MCF 10A (cell line): ENCODE results near the gene TNNI3. TPM values are rescaled to one million over a fixed set of nuclear protein-coding genes. Genes with fewer than 3 reads are reported as not detected.
"Not testable (repeated sequence)": the region's sequence is repeated elsewhere in the genome, so short reads cannot be mapped to it uniquely, and the experiment has no call there.

Experiments used
- BruUV-seq: library from RNA; stranded (reverse); fragments of 400-500 nt; replicated peaks from 2 replicates; lab custom pipeline; 2021; lab: Mats Ljungman, UMichigan
- CTCF ChIA-PET: fragments of 300-600 bp; sonication (Branson Sonifier 250); formaldehyde crosslinking; extraction: SDS; loops from one replicate; lab custom pipeline; 2021; ENCODE audit warnings: antibody characterized with exemption, inconsistent platforms; lab: Yijun Ruan, JAX
- POLR2A ChIA-PET: fragments of 300-600, 350-650 bp; sonication (Branson Sonifier 250); formaldehyde crosslinking; extraction: SDS; loops from one replicate; lab custom pipeline; 2020; ENCODE audit warnings: antibody characterized with exemption, inconsistent platforms; lab: Yijun Ruan, JAX
- DNase-seq: peaks from one replicate; pipeline ENCODE4 v3.0.0-alpha.2; 2018; ENCODE audit not compliant: unreplicated experiment
- H3K27ac Mint-ChIP-seq: one replicate; pipeline ENCODE4 v1.8.0; 2022; ENCODE audit warnings: mild to moderate bottlenecking, low read depth, mixed read lengths; ENCODE audit not compliant: unreplicated experiment
- H3K27me3 Mint-ChIP-seq: one replicate; pipeline ENCODE4 v1.8.0; 2022; ENCODE audit warnings: mixed read lengths; ENCODE audit not compliant: insufficient read depth, unreplicated experiment
- H3K36me3 Mint-ChIP-seq: one replicate; pipeline ENCODE4 v1.8.0; 2022; ENCODE audit warnings: mild to moderate bottlenecking, moderate library complexity, mixed read lengths; ENCODE audit not compliant: insufficient read depth, unreplicated experiment
- H3K4me1 Mint-ChIP-seq: one replicate; pipeline ENCODE4 v1.8.0; 2022; ENCODE audit warnings: mixed read lengths; ENCODE audit not compliant: insufficient read depth, unreplicated experiment
- H3K4me3 Mint-ChIP-seq: one replicate; pipeline ENCODE4 v1.8.0; 2022; ENCODE audit warnings: mild to moderate bottlenecking, moderate library complexity, mixed read lengths; ENCODE audit not compliant: unreplicated experiment
- H3K9me3 Mint-ChIP-seq: one replicate; pipeline ENCODE4 v1.8.0; 2022; ENCODE audit warnings: mixed read lengths; ENCODE audit not compliant: unreplicated experiment
- CTCF ChIP-seq: fragments of 200-600 bp; IDR thresholded peaks from one replicate; pipeline ENCODE4 v1.8.0; 2022; ENCODE audit warnings: antibody characterized with exemption, mild to moderate bottlenecking; ENCODE audit not compliant: unreplicated experiment
- intact Hi-C: fragments of 100-400 bp; cut with micrococcal nuclease; formaldehyde crosslinking; loops from 2 replicates; pipeline ENCODE4 v1.14.1; 2022
- total RNA-seq: library from RNA; stranded (reverse); gene quantifications from 2 replicates; pipeline ENCODE4 v1.2.3, GENCODE V29; 2022

TNNI3 gene
- total RNA-seq, 1 experiment from 2014 or later: 0.89 TPM

DNA sequence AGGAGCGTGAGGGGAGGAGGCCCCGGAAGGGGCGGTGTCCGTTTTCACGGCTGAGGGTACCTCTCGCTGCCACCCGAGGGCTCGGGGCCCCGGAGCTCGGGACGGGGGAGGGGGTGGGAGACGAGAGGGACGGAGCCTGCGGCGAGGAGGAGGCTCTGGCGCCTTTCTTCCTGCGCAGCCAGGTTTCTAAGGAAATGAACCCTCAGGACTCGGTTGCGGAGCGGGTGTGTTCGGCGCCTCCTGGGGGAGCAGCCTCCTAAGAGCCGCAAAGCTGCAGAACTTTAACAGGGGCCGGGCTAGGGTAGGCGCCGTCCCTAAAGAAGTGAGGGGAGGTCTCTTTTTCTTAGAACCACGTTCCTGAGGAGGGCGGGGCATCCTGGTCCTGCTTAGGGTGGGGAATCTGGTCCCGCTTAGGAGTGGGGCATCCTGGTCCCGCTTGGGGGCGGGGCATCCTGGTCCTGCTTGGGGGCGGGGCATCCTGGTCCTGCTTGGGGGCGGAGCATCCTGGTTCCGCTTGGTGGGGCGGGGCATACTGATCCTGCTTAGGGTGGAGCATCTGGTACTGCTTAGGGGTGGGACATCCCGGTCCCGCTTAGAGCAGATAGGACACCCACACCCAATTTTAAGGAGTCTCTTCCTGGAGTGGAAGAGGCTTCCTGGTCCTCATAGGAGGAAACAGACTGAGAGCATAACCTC is 16.3 kb upstream of the TNNI3 start:
- CTCF ChIA-PET: interaction anchor here (0.6 to 1.2 kb wide), 3 partner anchors 33 to 244 kb away, joined by 3 to 5 read pairs (median 3); no protein-coding TSS in a partner anchor
- intact Hi-C loops: no loop called here
- TF ChIP-seq CTCF: no peak
- H3K4me1 Mint-ChIP-seq: peaks cover 14% of the 10 kb centered on the region
- no peaks in the 10 kb centered on the region for H3K9me3 Mint-ChIP-seq
- no peak overlapping the region for H3K27ac Mint-ChIP-seq
- H3K27me3 Mint-ChIP-seq: no peaks in the 10 kb centered on the region
- H3K4me3 Mint-ChIP-seq: peak overlapping the region; percentile 74
- POLR2A ChIA-PET: interaction anchor here (0.6 to 1.3 kb wide), 3 partner anchors 9 to 85 kb away, joined by 3 read pairs; partner anchors contain the start of gene PPP6R1
- H3K36me3 Mint-ChIP-seq: peaks cover 7% of the 10 kb centered on the region
- no TSS peak for BruUV-seq
- DNase-seq: peak; percentile 67

DNA sequence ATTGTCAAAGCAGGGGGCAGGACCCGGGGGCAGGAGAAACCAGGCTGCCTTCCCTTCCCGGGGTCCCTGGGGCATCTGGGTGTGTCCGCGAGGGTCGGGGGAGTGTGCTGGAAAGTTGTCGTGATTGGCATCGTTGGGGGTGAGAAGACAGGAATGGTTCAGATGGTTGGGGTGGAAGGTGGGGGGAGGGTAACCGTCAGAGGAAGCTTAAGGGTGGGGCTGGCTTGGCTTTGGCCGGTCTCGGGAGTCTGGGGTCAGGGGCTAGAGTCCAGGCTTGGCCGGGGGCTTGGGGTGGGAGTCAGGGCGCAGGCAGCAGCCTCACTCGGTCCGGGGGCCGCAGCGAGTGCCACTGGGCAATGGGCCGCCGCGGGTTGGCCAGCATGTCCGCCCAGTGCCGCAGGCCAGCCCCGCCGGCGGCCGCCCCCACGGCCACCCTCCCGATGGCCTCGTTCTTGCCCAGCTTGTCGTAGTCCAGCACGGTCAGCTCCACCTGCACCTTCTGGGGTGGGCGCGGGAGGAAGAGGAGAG is 15.7 kb upstream of the TNNI3 start:
- ChIA-PET POLR2A (interaction anchor here (0.6 kb wide), 1 partner anchor 10 kb away, joined by 3 read pairs; no protein-coding TSS in a partner anchor), CTCF (interaction anchor here (0.6 kb wide), 1 partner anchor 79 kb away, joined by 3 read pairs; no protein-coding TSS in a partner anchor)
- BruUV-seq: no TSS peak
- peaks cover 7% of the 10 kb centered on the region for H3K36me3 Mint-ChIP-seq
- H3K9me3 Mint-ChIP-seq: no peaks in the 10 kb centered on the region
- DNase-seq: no peak
- TF ChIP-seq CTCF: no peak
- peak overlapping the region; percentile 74 for H3K4me3 Mint-ChIP-seq
- H3K4me1 Mint-ChIP-seq: peaks cover 11% of the 10 kb centered on the region
- no peaks in the 10 kb centered on the region for H3K27me3 Mint-ChIP-seq
- H3K27ac Mint-ChIP-seq: peak overlapping the region; percentile 68
- intact Hi-C loops: no loop called here

DNA sequence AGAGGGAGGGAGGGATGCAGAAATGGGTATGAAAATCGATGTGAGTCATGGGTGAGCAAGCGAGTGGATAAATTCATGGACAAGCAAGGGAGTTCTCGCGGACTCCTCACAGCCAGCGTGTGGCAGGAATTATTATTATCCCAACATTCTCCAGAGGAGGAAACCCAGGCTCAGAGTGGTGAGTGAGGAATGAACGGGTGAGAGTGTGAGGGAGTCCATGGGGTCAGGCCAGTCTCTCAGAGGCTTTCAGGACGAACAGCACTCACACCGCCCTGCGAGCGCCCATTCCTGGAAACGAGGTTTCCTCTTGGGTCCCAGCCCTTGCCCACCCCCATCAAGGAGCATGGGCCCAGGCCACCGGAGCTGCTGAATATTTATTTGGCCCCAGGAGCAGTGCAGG is 15.2 kb upstream of the TNNI3 start:
- Mint-ChIP-seq H3K27ac (peak overlapping the region; percentile 68), H3K27me3 (no peaks in the 10 kb centered on the region), H3K9me3 (no peaks in the 10 kb centered on the region), H3K4me3 (peak overlapping the region; percentile 74), H3K4me1 (peaks cover 10% of the 10 kb centered on the region), H3K36me3 (peaks cover 7% of the 10 kb centered on the region)
- no peak for TF ChIP-seq CTCF
- intact Hi-C loops: no loop called here
- CTCF ChIA-PET: no interaction called here
- no TSS peak for BruUV-seq
- no peak for DNase-seq
- POLR2A ChIA-PET: interaction anchor here (0.7 kb wide), 1 partner anchor 8 kb away, joined by 3 read pairs; no protein-coding TSS in a partner anchor

DNA sequence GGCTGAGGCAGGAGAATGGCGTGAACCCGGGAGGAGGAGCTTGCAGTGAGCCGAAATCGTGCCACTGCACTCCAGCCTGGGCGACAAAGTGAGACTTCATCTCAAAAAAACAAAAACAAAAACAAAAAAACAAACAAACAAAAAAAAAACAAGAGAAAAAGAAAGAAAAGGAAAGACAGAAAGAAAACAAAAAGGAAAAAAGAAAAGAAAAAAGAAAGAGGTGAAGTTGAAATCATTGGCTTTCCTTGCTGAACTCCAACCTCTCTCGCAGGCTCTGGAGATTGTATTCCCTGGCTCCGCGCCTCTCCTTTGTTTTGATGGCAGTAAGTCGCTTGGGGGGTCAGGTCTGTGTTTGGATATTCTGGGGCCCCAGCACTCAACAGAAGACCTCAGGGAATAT is 14.8 kb upstream of the TNNI3 start:
- H3K27me3 Mint-ChIP-seq, H3K4me1 Mint-ChIP-seq, H3K9me3 Mint-ChIP-seq, DNase-seq, CTCF ChIA-PET, H3K36me3 Mint-ChIP-seq, intact Hi-C loops, BruUV-seq: not testable (repeated sequence)
- POLR2A ChIA-PET: interaction anchor here (0.6 to 0.7 kb wide), 2 partner anchors 8 to 184 kb away, joined by 3 read pairs; no protein-coding TSS in a partner anchor
- peak overlapping the region; percentile 68 for H3K27ac Mint-ChIP-seq
- peak overlapping the region; percentile 74 for H3K4me3 Mint-ChIP-seq
